ENCODE measurements around the gene CCDC92. TPM values are rescaled to one million over a fixed set of nuclear protein-coding genes. Genes with fewer than 3 reads are reported as not detected.
A peak's percentile ranks its signal among the peaks of the same experiment; 100 is the strongest.

CCDC92 gene
- total and polyA plus RNA-seq, 2 of the 13 experiments (the other 11 are each of a cell fraction or from before 2014, with no cell fraction given) = 5.4 to 14.7 TPM

- TF ChIP-seq ZNF777 (CRISPR knock-in tag; IDR thresholded peaks at IDR 0.05) (no peak; the same call in 1 of the 2 replicates), ZNF891 (CRISPR knock-in tag; IDR thresholded peaks at IDR 0.05) (no peak), BRD4 (CRISPR knock-in tag; IDR thresholded peaks at IDR 0.05) (no peak), CEBPG (CRISPR knock-in tag; IDR thresholded peaks at IDR 0.05) (no peak), EHMT2 (IDR thresholded peaks at IDR 0.05; ENCODE audit: borderline replicate concordance, low read depth, low read length) (no peak), ZNF430 (CRISPR knock-in tag; IDR thresholded peaks at IDR 0.05) (no peak), HNRNPL (IDR thresholded peaks at IDR 0.05; ENCODE audit: low read depth, low read length) (no peak), PTBP1 (IDR thresholded peaks at IDR 0.05; ENCODE audit: low read depth, low read length, poor library complexity, severe bottlenecking) (no peak), CHD2 (IDR thresholded peaks at IDR 0.05; ENCODE audit: low read depth, low read length) (no peak), GPN1 (CRISPR knock-in tag; IDR thresholded peaks at IDR 0.05; ENCODE audit: borderline replicate concordance) (no peak), GZF1 (CRISPR knock-in tag; IDR thresholded peaks at IDR 0.05) (no peak), MAZ (IDR thresholded peaks at IDR 0.05; ENCODE audit: borderline replicate concordance, low read depth, low read length) (peak; percentile 95), MAZ (CRISPR knock-in tag; IDR thresholded peaks at IDR 0.05; ENCODE audit: low read depth) (peak; percentile 75), HMGA1 (CRISPR knock-in tag; conservative IDR thresholded peaks at IDR 0.05) (no peak), ZBTB3 (CRISPR knock-in tag; IDR thresholded peaks at IDR 0.05; ENCODE audit: borderline replicate concordance, low read depth) (no peak), ZNF432 (CRISPR knock-in tag; IDR thresholded peaks at IDR 0.05; ENCODE audit: borderline replicate concordance) (no peak), FOXK1 (CRISPR knock-in tag; IDR thresholded peaks at IDR 0.05; ENCODE audit: borderline replicate concordance, low read depth) (no peak), EEA1 (CRISPR knock-in tag; IDR thresholded peaks at IDR 0.05; ENCODE audit: borderline replicate concordance) (no peak)
- TF ChIP-seq, protein P1, sequence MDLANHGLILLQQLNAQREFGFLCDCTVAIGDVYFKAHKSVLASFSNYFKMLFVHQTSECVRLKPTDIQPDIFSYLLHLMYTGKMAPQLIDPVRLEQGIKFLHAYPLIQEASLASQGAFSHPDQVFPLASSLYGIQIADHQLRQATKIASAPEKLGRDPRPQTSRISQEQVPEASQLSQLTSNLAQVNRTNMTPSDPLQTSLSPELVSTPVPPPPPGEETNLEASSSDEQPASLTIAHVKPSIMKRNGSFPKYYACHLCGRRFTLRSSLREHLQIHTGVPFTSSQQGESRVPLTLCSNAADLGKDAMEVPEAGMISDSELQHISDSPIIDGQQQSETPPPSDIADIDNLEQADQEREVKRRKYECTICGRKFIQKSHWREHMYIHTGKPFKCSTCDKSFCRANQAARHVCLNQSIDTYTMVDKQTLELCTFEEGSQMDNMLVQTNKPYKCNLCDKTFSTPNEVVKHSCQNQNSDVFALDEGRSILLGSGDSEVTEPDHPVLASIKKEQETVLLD (CRISPR knock-in tag; IDR thresholded peaks at IDR 0.05; ENCODE audit: low read depth) = peak; percentile 97
- TF ChIP-seq, protein P2, sequence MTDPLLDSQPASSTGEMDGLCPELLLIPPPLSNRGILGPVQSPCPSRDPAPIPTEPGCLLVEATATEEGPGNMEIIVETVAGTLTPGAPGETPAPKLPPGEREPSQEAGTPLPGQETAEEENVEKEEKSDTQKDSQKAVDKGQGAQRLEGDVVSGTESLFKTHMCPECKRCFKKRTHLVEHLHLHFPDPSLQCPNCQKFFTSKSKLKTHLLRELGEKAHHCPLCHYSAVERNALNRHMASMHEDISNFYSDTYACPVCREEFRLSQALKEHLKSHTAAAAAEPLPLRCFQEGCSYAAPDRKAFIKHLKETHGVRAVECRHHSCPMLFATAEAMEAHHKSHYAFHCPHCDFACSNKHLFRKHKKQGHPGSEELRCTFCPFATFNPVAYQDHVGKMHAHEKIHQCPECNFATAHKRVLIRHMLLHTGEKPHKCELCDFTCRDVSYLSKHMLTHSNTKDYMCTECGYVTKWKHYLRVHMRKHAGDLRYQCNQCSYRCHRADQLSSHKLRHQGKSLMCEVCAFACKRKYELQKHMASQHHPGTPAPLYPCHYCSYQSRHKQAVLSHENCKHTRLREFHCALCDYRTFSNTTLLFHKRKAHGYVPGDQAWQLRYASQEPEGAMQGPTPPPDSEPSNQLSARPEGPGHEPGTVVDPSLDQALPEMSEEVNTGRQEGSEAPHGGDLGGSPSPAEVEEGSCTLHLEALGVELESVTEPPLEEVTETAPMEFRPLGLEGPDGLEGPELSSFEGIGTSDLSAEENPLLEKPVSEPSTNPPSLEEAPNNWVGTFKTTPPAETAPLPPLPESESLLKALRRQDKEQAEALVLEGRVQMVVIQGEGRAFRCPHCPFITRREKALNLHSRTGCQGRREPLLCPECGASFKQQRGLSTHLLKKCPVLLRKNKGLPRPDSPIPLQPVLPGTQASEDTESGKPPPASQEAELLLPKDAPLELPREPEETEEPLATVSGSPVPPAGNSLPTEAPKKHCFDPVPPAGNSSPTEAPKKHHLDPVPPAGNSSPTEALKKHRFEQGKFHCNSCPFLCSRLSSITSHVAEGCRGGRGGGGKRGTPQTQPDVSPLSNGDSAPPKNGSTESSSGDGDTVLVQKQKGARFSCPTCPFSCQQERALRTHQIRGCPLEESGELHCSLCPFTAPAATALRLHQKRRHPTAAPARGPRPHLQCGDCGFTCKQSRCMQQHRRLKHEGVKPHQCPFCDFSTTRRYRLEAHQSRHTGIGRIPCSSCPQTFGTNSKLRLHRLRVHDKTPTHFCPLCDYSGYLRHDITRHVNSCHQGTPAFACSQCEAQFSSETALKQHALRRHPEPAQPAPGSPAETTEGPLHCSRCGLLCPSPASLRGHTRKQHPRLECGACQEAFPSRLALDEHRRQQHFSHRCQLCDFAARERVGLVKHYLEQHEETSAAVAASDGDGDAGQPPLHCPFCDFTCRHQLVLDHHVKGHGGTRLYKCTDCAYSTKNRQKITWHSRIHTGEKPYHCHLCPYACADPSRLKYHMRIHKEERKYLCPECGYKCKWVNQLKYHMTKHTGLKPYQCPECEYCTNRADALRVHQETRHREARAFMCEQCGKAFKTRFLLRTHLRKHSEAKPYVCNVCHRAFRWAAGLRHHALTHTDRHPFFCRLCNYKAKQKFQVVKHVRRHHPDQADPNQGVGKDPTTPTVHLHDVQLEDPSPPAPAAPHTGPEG (CRISPR knock-in tag; IDR thresholded peaks at IDR 0.05) = no peak
Observed at GRCh38 chr12:123972457-123973401, at the start of gene CCDC92, which contains the start of gene ZNF664 (continued).

All from HepG2 (cell line).